ENCODE measurements around the gene CRHR2.

Gene CRHR2

GRCh38 chr7:30616318-30616717, 65.9 kb downstream of the CRHR2 start:
- Histone ChIP-seq H3K27ac (ENCODE audit: low read length) (no peak overlapping the region), H3K36me3 (replicated peaks; ENCODE audit: insufficient read depth, low read length) (peaks cover 23% of the 10 kb centered on the region; the same call in 1 of the 2 replicates)

GRCh38 chr7:30613366-30614325, 68.6 kb downstream of the CRHR2 start:
- Histone ChIP-seq H3F3A (ENCODE audit: insufficient read depth, low read length) (no peaks in the 10 kb centered on the region), H3K4me2 (ENCODE audit: low read depth, low read length) (no peak overlapping the region), H3K9ac (ENCODE audit: low read length) (no peak overlapping the region), H2AFZ (ENCODE audit: low read length) (no peak overlapping the region), H3K9me3 (replicated peaks; ENCODE audit: insufficient read depth, low read length) (no peaks in the 10 kb centered on the region), H3K27ac (ENCODE audit: low read length) (no peak overlapping the region), H3K4me1 (ENCODE audit: low read length) (no peaks in the 10 kb centered on the region), H3K79me2 (ENCODE audit: low read length) (peaks cover 82% of the 10 kb centered on the region), H3K4me3 (ENCODE audit: low read length) (no peak overlapping the region), H3K36me3 (replicated peaks; ENCODE audit: insufficient read depth, low read length) (peaks cover 33% of the 10 kb centered on the region; the same call in 1 of the 2 replicates), H3K9me2 (replicated peaks; ENCODE audit: insufficient read depth, low read length) (no peaks in the 10 kb centered on the region), H4K20me1 (ENCODE audit: insufficient read depth, low read length) (no peaks in the 10 kb centered on the region), H3K27me3 (replicated peaks; ENCODE audit: insufficient read depth, low read length) (no peaks in the 10 kb centered on the region)
- TF ChIP-seq EZH2 (optimal IDR thresholded peaks at IDR 0.05; ENCODE audit: low read depth, low read length) (no peak), EZH2phosphoT487 (IDR thresholded peaks at IDR 0.05; ENCODE audit: low read length) (no peak), CTCF (IDR thresholded peaks at IDR 0.05; ENCODE audit: low read length) (no peak)
- DNase-seq: no peak

More at GRCh38 chr7:30616318-30616717, 65.9 kb downstream of the CRHR2 start:
- H3K9me3 ChIP-seq (replicated peaks; ENCODE audit: insufficient read depth, low read length): no peaks in the 10 kb centered on the region
- H3K79me2 ChIP-seq (ENCODE audit: low read length): peaks cover 60% of the 10 kb centered on the region
- no peaks in the 10 kb centered on the region for H3K4me1 ChIP-seq (ENCODE audit: low read length)
- H2AFZ ChIP-seq (ENCODE audit: low read length): no peak overlapping the region
- no peak for DNase-seq
- no peak overlapping the region for H3K9ac ChIP-seq (ENCODE audit: low read length)
- H3F3A ChIP-seq (ENCODE audit: insufficient read depth, low read length): no peaks in the 10 kb centered on the region
- no peak overlapping the region for H3K4me3 ChIP-seq (ENCODE audit: low read length)
- no peak for TF ChIP-seq EZH2 (optimal IDR thresholded peaks at IDR 0.05; ENCODE audit: low read depth, low read length)
- TF ChIP-seq EZH2phosphoT487 (IDR thresholded peaks at IDR 0.05; ENCODE audit: low read length): no peak
- no peak for TF ChIP-seq CTCF (IDR thresholded peaks at IDR 0.05; ENCODE audit: low read length)
- no peak overlapping the region for H3K4me2 ChIP-seq (ENCODE audit: low read depth, low read length)
- no peaks in the 10 kb centered on the region for H3K9me2 ChIP-seq (replicated peaks; ENCODE audit: insufficient read depth, low read length)
- H3K27me3 ChIP-seq (replicated peaks; ENCODE audit: insufficient read depth, low read length): no peaks in the 10 kb centered on the region
- no peaks in the 10 kb centered on the region for H4K20me1 ChIP-seq (ENCODE audit: insufficient read depth, low read length)

- Histone ChIP-seq H3K9ac (ENCODE audit: low read length) (no peak overlapping the region), H3K27me3 (replicated peaks; ENCODE audit: insufficient read depth, low read length) (no peaks in the 10 kb centered on the region), H2AFZ (ENCODE audit: low read length) (no peak overlapping the region), H3K4me3 (ENCODE audit: low read length) (no peak overlapping the region), H3K9me2 (replicated peaks; ENCODE audit: insufficient read depth, low read length) (no peaks in the 10 kb centered on the region), H4K20me1 (ENCODE audit: insufficient read depth, low read length) (no peaks in the 10 kb centered on the region), H3K4me2 (ENCODE audit: low read depth, low read length) (no peak overlapping the region), H3K27ac (ENCODE audit: low read length) (no peak overlapping the region), H3K79me2 (ENCODE audit: low read length) (peaks cover 87% of the 10 kb centered on the region), H3K36me3 (replicated peaks; ENCODE audit: insufficient read depth, low read length) (peaks cover 33% of the 10 kb centered on the region; the same call in 1 of the 2 replicates), H3K9me3 (replicated peaks; ENCODE audit: insufficient read depth, low read length) (no peaks in the 10 kb centered on the region), H3K4me1 (ENCODE audit: low read length) (no peaks in the 10 kb centered on the region), H3F3A (ENCODE audit: insufficient read depth, low read length) (no peaks in the 10 kb centered on the region)
- DNase-seq: no peak
- TF ChIP-seq CTCF (IDR thresholded peaks at IDR 0.05; ENCODE audit: low read length) (no peak), EZH2phosphoT487 (IDR thresholded peaks at IDR 0.05; ENCODE audit: low read length) (no peak), EZH2 (optimal IDR thresholded peaks at IDR 0.05; ENCODE audit: low read depth, low read length) (no peak)
Measured at GRCh38 chr7:30612658-30613265, 69.5 kb downstream of the CRHR2 start.
